ENCODE results near the gene GPHN. TPM values are rescaled to one million over a fixed set of nuclear protein-coding genes. Genes with fewer than 3 reads are reported as not detected.

GPHN gene
- total RNA-seq, 1 donor from 2014 or later, result 12.4 TPM

DNA sequence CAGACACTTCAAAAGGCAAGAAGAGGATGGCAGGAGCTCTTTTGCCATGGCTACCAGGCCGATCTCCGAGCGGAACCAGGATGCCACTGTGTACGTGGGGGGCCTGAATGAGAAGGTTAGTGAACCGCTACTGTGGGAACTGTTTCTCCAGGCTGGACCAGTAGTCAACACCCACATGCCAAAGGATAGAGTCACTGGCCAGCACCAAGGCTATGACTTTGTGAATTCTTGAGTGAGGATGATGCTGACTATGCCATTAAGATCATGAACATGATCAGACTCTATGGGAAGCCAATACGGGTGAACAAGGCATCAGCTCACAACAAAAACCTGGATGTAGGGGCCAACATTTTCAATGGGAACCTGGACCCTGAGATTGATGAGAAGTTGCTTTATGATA, 691.1 kb downstream of the GPHN start:
- H3K4me3 Mint-ChIP-seq (ENCODE audit: unreplicated experiment), result no peak overlapping the region
- no peaks in the 10 kb centered on the region for H3K36me3 Mint-ChIP-seq (ENCODE audit: low read depth)
- DNase-seq (ENCODE audit: low spot score), result no peak
- no peaks in the 10 kb centered on the region for H3K27me3 Mint-ChIP-seq (ENCODE audit: low read depth)
- no peaks in the 10 kb centered on the region for H3K9me3 Mint-ChIP-seq (ENCODE audit: low read depth)
- H3K27ac Mint-ChIP-seq (ENCODE audit: unreplicated experiment), result no peak overlapping the region
- TF ChIP-seq, protein P1, sequence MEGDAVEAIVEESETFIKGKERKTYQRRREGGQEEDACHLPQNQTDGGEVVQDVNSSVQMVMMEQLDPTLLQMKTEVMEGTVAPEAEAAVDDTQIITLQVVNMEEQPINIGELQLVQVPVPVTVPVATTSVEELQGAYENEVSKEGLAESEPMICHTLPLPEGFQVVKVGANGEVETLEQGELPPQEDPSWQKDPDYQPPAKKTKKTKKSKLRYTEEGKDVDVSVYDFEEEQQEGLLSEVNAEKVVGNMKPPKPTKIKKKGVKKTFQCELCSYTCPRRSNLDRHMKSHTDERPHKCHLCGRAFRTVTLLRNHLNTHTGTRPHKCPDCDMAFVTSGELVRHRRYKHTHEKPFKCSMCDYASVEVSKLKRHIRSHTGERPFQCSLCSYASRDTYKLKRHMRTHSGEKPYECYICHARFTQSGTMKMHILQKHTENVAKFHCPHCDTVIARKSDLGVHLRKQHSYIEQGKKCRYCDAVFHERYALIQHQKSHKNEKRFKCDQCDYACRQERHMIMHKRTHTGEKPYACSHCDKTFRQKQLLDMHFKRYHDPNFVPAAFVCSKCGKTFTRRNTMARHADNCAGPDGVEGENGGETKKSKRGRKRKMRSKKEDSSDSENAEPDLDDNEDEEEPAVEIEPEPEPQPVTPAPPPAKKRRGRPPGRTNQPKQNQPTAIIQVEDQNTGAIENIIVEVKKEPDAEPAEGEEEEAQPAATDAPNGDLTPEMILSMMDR (IDR thresholded peaks at IDR 0.05), result no peak
- H3K4me1 Mint-ChIP-seq (ENCODE audit: low read depth), result peaks cover 5% of the 10 kb centered on the region

- Mint-ChIP-seq H3K4me1 (ENCODE audit: low read depth) (no peaks in the 10 kb centered on the region), H3K27me3 (ENCODE audit: low read depth) (no peaks in the 10 kb centered on the region), H3K36me3 (ENCODE audit: low read depth) (peaks cover 3% of the 10 kb centered on the region), H3K27ac (ENCODE audit: unreplicated experiment) (no peak overlapping the region), H3K9me3 (ENCODE audit: low read depth) (no peaks in the 10 kb centered on the region), H3K4me3 (ENCODE audit: unreplicated experiment) (no peak overlapping the region)
- TF ChIP-seq, protein P1 (IDR thresholded peaks at IDR 0.05), result no peak
- DNase-seq (ENCODE audit: low spot score), result no peak
These were observed 699.9 kb downstream of the GPHN start for GRCh38 chr14:67207810-67208209.

- H3K4me1 Mint-ChIP-seq (ENCODE audit: low read depth), result peaks cover 16% of the 10 kb centered on the region
- no peaks in the 10 kb centered on the region for H3K36me3 Mint-ChIP-seq (ENCODE audit: low read depth)
- no peak for DNase-seq (ENCODE audit: low spot score)
- no peak overlapping the region for H3K4me3 Mint-ChIP-seq (ENCODE audit: unreplicated experiment)
- no peaks in the 10 kb centered on the region for H3K9me3 Mint-ChIP-seq (ENCODE audit: low read depth)
- H3K27me3 Mint-ChIP-seq (ENCODE audit: low read depth), result no peaks in the 10 kb centered on the region
- H3K27ac Mint-ChIP-seq (ENCODE audit: unreplicated experiment), result no peak overlapping the region
- TF ChIP-seq, protein P1 (IDR thresholded peaks at IDR 0.05), result no peak
These were observed 710.2 kb downstream of the GPHN start for GRCh38 chr14:67218126-67218525.

- H3K9me3 Mint-ChIP-seq (ENCODE audit: low read depth), result no peaks in the 10 kb centered on the region
- peak overlapping the region; percentile 20 for H3K27ac Mint-ChIP-seq (ENCODE audit: unreplicated experiment)
- H3K27me3 Mint-ChIP-seq (ENCODE audit: low read depth), result no peaks in the 10 kb centered on the region
- H3K36me3 Mint-ChIP-seq (ENCODE audit: low read depth), result no peaks in the 10 kb centered on the region
- no peak overlapping the region for H3K4me3 Mint-ChIP-seq (ENCODE audit: unreplicated experiment)
- TF ChIP-seq, protein P1 (IDR thresholded peaks at IDR 0.05), result no peak
- DNase-seq (ENCODE audit: low spot score), result no peak
- H3K4me1 Mint-ChIP-seq (ENCODE audit: low read depth), result peaks cover 16% of the 10 kb centered on the region
These were observed 713.5 kb downstream of the GPHN start for GRCh38 chr14:67221248-67221981.

GRCh38 chr14:67221982-67222328, 714.0 kb downstream of the GPHN start:
- TF ChIP-seq, protein P1 (IDR thresholded peaks at IDR 0.05), result no peak
- peak overlapping the region; percentile 68 for H3K27ac Mint-ChIP-seq (ENCODE audit: unreplicated experiment)
- DNase-seq (ENCODE audit: low spot score), result no peak
- H3K27me3 Mint-ChIP-seq (ENCODE audit: low read depth), result no peaks in the 10 kb centered on the region
- H3K4me3 Mint-ChIP-seq (ENCODE audit: unreplicated experiment), result no peak overlapping the region
- H3K9me3 Mint-ChIP-seq (ENCODE audit: low read depth), result no peaks in the 10 kb centered on the region
- H3K4me1 Mint-ChIP-seq (ENCODE audit: low read depth), result peaks cover 16% of the 10 kb centered on the region
- no peaks in the 10 kb centered on the region for H3K36me3 Mint-ChIP-seq (ENCODE audit: low read depth)
